ENCODE measurements around the gene CDK8. TPM values are rescaled to one million over a fixed set of nuclear protein-coding genes. Genes with fewer than 3 reads are reported as not detected.

The CDK8 gene
- total and polyA plus RNA-seq, 10 of the 15 experiments (the other 5 are each of a cell fraction or from before 2014, with no cell fraction given): 8.6 to 23.5 (median 12.5) TPM

DNA sequence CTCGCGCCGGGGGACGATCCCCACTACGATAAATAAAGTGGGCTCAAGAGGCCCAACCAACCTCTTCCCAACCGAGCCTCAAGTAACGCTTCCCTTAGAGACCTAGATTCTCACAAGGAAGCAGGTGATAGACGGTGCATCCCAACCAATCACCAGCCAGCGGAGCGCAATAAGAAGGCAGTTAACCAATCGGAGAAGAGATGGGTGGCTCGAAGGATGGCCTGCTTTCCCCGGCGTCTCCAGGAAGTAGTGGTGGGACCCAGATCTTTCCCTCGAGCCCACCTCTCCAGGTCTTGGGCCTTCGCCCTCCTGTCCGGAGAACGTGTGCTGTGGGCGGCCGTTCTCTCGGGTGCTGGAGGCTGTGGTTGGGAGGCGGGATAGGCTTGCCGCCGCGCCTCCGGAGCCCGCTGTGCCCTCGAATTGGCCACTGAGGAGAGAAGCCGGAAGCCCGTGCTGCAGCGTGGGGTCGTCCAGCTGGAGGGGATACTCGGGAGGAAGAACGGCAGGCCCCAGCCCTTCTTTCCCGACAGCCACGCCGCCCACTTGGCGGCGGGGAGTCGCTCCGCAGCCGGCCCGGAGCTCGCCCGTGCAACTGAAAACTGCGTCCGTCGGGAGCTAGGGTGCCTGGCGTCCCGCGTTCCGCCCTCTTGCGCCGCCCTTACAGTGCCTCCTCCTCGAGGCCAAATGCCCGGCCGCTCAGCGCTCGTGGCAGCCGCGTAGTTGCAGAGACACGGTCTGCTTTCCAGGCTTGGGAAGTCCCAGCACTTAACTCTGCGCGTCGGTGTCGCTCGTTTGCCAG is 32.0 kb upstream of the CDK8 start, which contains the start of gene RNF6 (continued):
- TF ChIP-seq ZNF384 (IDR thresholded peaks at IDR 0.05; ENCODE audit: borderline replicate concordance, low read depth, low read length): no peak
- no peak for TF ChIP-seq RFX5 (IDR thresholded peaks at IDR 0.05; ENCODE audit: low read depth, low read length)
- TF ChIP-seq POLR2A (IDR thresholded peaks at IDR 0.05; ENCODE audit: low read depth, low read length): peak; percentile 97
- TF ChIP-seq NFYB (IDR thresholded peaks at IDR 0.05; ENCODE audit: insufficient read depth, low read depth, low read length): peak; percentile 100
- no peak for TF ChIP-seq SREBF1 (IDR thresholded peaks at IDR 0.05; ENCODE audit: low read length)
- TF ChIP-seq EED (IDR thresholded peaks at IDR 0.05; ENCODE audit: low read depth): peak; percentile 76
- TF ChIP-seq ZNF274 (IDR thresholded peaks at IDR 0.05; ENCODE audit: insufficient read depth, insufficient read length): no peak
- no peak for TF ChIP-seq STAT1 (conservative IDR thresholded peaks at IDR 0.05)
- no peak for TF ChIP-seq EP300 (IDR thresholded peaks at IDR 0.05; ENCODE audit: borderline replicate concordance in 1 of 2, control insufficient read depth in 1 of 2, low read depth in 2 of 2, low read length in 2 of 2)
- peak; percentile 36; the same call in 1 of the 2 replicates for TF ChIP-seq ZNF24 (IDR thresholded peaks at IDR 0.05)
- TF ChIP-seq SMC3 (IDR thresholded peaks at IDR 0.05; ENCODE audit: borderline replicate concordance, low read length): no peak
- peak; percentile 9 to 61; a peak in 2 of 3 replicates for TF ChIP-seq EGR1 (IDR thresholded peaks at IDR 0.05; ENCODE audit: borderline replicate concordance in 1 of 2, low read depth in 2 of 2, low read length in 2 of 2)
- TF ChIP-seq, protein P1, sequence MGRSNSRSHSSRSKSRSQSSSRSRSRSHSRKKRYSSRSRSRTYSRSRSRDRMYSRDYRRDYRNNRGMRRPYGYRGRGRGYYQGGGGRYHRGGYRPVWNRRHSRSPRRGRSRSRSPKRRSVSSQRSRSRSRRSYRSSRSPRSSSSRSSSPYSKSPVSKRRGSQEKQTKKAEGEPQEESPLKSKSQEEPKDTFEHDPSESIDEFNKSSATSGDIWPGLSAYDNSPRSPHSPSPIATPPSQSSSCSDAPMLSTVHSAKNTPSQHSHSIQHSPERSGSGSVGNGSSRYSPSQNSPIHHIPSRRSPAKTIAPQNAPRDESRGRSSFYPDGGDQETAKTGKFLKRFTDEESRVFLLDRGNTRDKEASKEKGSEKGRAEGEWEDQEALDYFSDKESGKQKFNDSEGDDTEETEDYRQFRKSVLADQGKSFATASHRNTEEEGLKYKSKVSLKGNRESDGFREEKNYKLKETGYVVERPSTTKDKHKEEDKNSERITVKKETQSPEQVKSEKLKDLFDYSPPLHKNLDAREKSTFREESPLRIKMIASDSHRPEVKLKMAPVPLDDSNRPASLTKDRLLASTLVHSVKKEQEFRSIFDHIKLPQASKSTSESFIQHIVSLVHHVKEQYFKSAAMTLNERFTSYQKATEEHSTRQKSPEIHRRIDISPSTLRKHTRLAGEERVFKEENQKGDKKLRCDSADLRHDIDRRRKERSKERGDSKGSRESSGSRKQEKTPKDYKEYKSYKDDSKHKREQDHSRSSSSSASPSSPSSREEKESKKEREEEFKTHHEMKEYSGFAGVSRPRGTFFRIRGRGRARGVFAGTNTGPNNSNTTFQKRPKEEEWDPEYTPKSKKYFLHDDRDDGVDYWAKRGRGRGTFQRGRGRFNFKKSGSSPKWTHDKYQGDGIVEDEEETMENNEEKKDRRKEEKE (IDR thresholded peaks at IDR 0.05): no peak
- no peak for TF ChIP-seq RELA (IDR thresholded peaks at IDR 0.05; ENCODE audit: borderline replicate concordance, partially characterized antibody)
- peak in 1 of 2 experiments; percentile 57; a peak in 1 of 4 replicates for TF ChIP-seq BHLHE40 (IDR thresholded peaks at IDR 0.05; ENCODE audit: borderline replicate concordance in 1 of 2, low read depth in 2 of 2, low read length in 1 of 2)
- peak; percentile 55 for TF ChIP-seq NBN (IDR thresholded peaks at IDR 0.05)
- TF ChIP-seq SMAD5 (IDR thresholded peaks at IDR 0.05; ENCODE audit: low read depth): peak; percentile 28; the same call in 1 of the 2 replicates
- 0 out of 2 replicates have a peak, but pooled peaks have one; percentile 23 for TF ChIP-seq NFIC (IDR thresholded peaks at IDR 0.05; ENCODE audit: low read depth, low read length)
- TF ChIP-seq STAT3 (IDR thresholded peaks at IDR 0.05; ENCODE audit: low read depth, low read length): no peak
- TF ChIP-seq ZNF207 (IDR thresholded peaks at IDR 0.05; ENCODE audit: borderline replicate concordance): no peak
- TF ChIP-seq CBFB (IDR thresholded peaks at IDR 0.05; ENCODE audit: low read depth): no peak; the same call in none of the 2 replicates
- no peak for TF ChIP-seq RBBP5 (conservative IDR thresholded peaks at IDR 0.05)
- TF ChIP-seq BRCA1 (IDR thresholded peaks at IDR 0.05; ENCODE audit: low read depth, low read length): 0 out of 2 replicates have a peak, but pooled peaks have one; percentile 15
- TF ChIP-seq RUNX3 (IDR thresholded peaks at IDR 0.05; ENCODE audit: low read length): peak; percentile 60
- no peak for TF ChIP-seq CHD1 (IDR thresholded peaks at IDR 0.05; ENCODE audit: low read depth, low read length)
- TF ChIP-seq SUPT20H (IDR thresholded peaks at IDR 0.05; ENCODE audit: borderline replicate concordance, control insufficient read depth, low read depth, low read length): no peak
- TF ChIP-seq, protein P2, sequence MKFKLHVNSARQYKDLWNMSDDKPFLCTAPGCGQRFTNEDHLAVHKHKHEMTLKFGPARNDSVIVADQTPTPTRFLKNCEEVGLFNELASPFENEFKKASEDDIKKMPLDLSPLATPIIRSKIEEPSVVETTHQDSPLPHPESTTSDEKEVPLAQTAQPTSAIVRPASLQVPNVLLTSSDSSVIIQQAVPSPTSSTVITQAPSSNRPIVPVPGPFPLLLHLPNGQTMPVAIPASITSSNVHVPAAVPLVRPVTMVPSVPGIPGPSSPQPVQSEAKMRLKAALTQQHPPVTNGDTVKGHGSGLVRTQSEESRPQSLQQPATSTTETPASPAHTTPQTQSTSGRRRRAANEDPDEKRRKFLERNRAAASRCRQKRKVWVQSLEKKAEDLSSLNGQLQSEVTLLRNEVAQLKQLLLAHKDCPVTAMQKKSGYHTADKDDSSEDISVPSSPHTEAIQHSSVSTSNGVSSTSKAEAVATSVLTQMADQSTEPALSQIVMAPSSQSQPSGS (IDR thresholded peaks at IDR 0.05; ENCODE audit: low read length): no peak
- TF ChIP-seq SIX5 (IDR thresholded peaks at IDR 0.05; ENCODE audit: low read depth, low read length, severe bottlenecking): peak; percentile 52
- TF ChIP-seq IKZF2 (IDR thresholded peaks at IDR 0.05): peak; percentile 7 to 72; a peak in 2 of 4 replicates

All from GM12878 (cell line).